Mucosa of gallbladder (tissue), 1 donor: ENCODE measurements around the gene TUBGCP6. TPM values are rescaled to one million over a fixed set of nuclear protein-coding genes. Genes with fewer than 3 reads are reported as not detected.
"Not testable (repeated sequence)": the region's sequence is repeated elsewhere in the genome, so short reads cannot be mapped to it uniquely, and the experiment has no call there.

Experiments
- DNase-seq: peaks from one replicate; pipeline ENCODE4 v3.0.0-alpha.2; 2020; ENCODE audit warnings: low spot score
- total RNA-seq: library from RNA; stranded (reverse); gene quantifications from one replicate; pipeline ENCODE4 v1.2.1, GENCODE V29; 2021
- donor health status: DM: no; HTN: no; CAD: no.

TUBGCP6 gene
- total RNA-seq, 1 donor from 2014 or later, result 64.4 TPM

DNA sequence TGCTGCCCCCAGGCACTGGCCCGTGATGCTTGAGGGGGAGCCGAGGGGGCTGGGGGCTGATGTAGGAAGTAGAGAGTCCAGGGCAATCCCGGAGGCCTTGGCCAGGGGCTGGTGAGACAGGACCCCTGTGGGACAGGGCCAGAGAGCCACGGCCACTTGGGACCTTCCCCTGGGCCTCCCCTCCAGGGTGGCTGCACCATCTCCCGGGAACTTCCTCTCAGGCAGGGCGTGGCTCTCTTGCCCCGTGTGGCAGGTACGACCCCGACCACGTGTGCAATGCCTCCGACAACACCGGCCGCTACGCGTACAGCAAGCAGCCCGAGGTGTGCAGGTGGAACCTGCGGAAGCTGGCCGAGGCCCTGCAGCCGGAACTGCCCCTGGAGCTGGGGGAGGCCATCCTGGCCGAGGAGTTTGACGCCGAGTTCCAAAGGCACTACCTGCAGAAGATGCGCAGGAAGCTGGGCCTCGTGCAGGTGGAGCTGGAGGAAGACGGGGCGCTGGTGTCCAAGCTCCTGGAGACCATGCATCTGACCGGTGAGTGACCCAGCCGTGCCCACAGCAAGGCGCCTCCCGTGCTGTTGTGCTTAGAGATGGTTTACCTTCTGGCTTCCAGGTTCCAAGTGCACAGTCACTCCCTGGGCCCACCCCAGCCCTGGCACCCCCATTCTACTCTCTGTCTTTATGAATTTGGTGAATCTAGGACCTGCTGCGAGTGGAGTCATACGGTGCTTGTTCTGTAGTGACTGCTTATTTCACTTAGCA, 34.3 kb downstream of the TUBGCP6 start:
- DNase-seq, result no peak

DNA sequence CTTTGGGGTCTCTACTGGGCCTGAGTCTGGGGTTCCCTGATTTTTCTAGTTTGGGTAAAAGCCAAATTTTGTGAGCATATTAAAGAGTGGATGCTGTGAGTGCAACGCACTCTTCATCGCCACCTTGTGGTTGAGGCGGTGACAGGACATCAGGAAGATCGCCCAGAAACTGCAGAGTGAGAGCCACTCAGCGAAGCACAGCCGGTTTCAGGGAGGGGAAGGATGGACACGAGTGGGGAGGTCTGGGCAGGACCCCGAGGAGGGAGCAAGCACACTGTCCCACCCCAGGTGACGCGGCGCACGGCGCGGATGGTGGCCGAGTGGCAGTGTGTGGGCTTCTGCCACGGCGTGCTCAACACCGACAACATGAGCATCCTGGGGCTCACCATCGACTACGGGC, 34.9 kb downstream of the TUBGCP6 start:
- DNase-seq, result peak; percentile 66

DNA sequence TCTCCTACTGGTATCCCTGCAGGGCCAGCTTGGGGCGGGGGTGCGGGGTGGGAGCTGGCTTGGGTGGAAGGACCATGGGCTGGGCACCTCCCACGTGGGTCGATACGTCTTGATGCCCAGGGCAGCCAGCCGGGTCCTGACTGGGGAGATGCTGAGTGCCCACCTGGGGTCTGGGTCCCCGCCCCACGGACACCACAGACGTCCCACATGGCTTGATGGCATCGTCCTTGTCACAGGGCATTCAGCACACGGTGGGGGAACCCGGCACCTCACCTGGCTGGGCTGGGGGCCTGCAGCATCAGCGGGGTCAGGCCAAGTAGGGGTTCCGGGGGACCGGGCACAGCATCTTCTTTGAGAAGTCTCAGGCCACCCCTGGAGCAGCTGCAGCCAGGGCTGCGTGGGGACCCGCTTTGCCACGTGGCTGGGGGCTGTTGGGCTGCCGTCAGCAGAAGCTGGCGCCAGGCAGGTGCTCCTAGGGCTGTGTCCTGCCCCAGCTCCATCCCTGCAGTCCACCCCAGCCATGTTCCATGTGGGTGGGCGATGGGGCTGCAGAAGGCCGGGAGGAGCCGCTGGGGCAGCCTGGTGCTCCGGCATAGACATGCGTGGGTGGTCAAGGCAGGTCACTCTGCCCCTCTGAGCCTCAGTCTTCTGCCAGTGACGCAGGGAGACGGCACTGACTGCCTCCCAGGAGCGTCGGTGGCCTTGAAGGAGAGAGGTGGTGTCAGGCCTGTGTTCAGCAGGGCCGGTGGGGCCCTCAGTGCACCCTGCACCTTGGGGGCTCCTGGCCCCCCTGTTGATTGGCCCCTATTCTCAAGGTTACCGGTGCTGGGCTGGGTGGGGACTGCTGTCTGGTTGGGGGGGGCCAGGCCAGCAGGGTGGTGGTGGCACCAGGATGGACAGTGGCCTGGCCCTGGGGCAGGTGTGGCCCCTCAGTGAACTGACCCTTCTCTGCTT, 35.6 kb downstream of the TUBGCP6 start:
- DNase-seq, result no peak

DNA sequence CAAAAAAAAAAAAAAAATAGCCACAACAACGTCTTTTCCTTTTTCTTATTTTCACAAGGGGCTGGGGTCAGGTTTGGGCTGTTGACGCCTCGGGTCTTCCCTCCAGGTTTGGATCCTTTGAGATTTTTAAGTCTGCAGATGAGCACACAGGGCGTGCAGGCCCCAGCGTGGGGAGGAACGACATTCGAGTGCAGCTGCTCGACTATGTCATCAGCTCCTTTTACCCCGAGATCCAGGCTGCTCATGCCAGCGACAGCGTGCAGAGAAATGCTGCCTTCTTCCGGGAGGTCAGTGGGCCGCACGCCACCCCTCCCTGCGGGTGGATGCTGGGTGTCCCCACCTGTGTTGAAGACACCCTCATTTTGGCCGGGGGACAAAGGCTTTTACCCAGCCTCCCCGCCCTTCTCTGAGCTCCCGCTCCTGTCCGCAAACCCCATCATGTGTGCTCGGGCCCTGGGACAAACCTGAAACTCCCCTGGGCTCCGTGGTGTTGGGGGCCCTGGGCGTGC, 36.3 kb downstream of the TUBGCP6 start:
- DNase-seq, result no peak

DNA sequence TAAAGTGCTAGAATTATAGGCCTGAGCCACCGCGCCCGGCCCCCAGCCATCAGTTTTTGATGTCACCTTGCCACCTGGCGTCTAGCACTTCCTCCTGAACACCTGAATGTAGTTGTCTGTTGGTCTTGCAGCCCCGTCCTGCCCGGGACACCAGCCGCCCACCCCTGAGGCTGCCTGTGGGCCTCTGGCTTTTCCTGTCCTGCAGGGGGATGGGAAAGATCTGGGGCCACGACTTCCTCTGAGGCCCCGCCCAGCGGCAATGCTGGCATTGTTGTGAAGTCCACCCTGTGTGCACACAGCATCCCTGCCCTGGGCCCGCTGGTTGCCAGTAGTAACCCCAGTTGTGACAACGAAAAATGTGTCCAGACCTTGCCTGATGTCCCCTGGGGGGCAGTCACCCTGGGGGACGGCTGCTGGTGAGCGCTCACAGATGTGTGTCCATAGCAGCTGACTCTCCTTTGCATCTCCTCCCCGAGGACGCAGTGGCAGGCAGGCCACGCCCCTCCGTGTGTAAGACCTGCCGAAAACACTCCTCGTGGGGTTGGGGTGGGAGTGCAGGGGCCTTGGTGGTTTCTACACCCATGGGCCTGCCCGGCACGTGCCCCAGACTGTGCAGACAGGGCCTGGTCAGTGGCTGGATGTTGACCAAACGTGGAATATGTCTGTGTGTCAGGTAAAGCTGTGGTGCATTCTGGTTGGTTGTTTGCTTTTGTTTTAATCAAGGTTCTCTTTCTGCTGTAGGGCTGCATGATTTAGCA, 37.3 kb downstream of the TUBGCP6 start:
- no peak for DNase-seq

GRCh38 chr22:50206599-50206998, 38.2 kb downstream of the TUBGCP6 start:
- DNase-seq, result no peak

DNA sequence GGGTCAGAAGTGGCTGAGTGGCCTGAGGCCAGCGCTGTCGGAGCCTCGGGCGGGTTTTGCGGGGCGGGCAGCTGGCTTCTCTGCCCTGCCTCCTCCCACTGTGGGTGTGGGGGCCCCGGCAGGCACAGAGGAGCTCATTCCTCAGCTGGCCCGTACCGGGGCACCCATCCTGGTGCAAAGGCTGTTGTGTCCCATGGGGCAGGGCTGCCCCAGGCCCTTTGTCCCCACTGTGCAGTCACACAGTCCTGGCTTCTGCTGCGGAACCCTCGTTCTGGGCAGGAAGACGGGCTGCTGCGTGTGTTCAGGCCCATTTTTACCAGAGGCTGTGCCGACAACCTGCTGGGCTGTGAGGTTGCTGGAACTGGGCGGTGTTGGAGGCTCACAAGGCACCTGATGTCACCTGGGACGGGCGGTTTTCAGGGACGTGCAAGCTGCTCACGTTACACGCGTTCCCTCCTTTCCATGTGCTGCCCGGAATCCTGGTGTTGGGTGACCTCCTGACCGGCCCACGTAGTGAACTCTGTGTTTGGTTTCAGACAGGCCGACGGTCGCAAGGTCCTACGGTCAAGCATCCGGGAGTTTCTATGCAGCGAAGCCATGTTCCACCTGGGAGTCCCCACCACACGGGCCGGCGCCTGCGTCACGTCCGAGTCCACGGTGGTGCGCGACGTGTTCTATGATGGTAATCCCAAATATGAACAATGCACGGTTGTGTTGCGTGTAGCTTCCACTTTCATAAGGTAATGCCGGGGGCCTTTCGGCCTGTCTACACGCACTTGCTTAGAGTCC, 38.8 kb downstream of the TUBGCP6 start:
- no peak for DNase-seq

DNA sequence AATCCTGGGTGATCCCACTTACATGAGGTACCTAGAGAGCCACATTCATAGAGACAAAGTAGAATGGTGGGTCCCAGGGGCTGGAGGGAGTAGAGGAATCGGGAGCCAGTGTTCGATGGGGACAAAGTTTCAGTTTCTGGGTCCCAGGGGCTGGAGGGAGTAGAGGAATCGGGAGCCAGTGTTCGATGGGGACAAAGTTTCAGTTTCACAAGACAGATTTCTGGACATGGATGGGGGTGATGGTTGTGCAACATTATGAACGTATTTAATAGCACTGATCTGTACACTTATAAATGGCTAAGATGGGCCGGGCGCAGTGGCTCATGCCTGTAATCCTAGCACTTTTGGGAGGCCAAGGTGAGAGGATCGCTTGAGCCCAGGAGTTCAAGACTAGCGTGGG, 39.8 kb downstream of the TUBGCP6 start:
- DNase-seq, result not testable (repeated sequence)

DNA sequence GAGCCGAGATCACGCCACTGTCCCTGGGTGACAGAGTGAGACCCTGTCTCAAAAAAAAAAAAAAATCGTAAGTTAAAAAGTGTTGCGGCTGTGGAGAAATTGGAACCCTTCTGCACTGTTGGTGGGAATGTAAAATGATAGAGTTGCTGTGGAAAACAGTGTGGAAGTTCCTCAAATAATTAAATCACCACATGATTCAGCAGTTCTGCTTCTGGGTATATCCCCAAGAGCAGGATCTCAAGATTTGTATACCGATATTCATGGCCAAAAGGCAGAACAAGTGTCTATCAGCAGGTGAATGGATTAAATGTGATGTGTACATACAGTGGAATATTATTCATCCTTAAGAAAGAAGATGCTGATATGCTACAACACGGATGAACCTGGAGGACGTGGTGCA, 40.3 kb downstream of the TUBGCP6 start:
- DNase-seq, result no peak

DNA sequence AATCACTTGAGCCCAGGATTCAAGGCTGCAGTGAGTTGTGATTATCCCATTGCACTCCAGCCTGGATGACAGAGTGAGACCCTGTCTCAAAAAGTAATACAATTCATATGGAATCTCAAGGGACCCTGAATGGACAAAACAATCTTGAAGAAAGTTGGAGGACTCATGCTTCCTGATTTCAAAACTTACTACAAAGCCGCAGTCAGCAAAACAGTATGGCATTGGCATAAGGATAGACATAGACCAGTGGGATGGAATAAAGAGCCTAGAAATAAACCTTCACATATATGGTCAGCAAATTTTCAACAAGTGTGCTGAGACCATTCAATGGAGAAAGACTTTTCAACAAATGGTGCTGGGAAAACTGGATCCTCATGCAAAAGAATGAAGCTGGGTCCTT, 41.5 kb downstream of the TUBGCP6 start:
- no peak for DNase-seq

GRCh38 chr22:50202130-50202666, 42.6 kb downstream of the TUBGCP6 start:
- no peak for DNase-seq

- no peak for DNase-seq
These were observed 43.4 kb downstream of the TUBGCP6 start for GRCh38 chr22:50201191-50202129.

DNA sequence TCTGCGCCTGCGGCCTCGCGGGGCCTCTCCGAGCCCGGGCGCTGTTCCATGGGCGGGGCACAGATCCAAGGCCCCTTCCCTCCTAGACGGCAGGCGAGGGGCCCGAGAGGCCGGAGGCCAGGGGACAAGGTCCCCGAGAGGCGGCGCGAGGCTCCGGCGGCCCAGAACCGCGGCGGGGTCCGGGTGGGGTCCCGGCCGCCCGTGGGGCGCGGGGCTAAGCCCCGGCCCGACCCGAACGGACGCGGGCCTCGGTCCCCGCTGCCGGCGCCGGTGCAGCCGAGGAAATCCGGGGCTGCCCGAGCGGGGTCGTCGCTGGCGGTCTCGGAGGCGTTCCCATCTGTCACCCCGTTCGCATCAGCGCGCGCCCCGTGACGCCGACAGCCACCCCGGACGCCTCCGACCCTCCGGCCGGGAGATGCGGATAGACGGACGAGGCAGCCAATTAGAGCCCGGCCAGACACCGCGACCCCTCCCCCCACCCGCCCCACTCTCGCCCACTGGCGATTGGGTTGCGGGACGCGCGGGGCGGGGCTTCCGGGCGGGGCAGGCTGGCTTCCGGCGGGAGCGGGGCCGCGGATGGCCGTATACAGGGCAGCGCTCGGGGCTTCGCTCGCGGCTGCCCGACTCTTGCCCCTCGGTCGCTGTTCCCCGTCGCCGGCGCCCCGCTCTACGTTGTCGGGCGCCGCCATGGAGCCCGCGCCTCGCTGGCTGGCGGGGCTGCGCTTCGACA, 44.2 kb downstream of the TUBGCP6 start, which contains the start of gene SELENOO:
Gene SELENOO (plus strand): TSS at position 551 of the 730 bp plus-strand sequence. CDS start 26 bp downstream, at position 577.
- DNase-seq, result peak; percentile 90

DNA sequence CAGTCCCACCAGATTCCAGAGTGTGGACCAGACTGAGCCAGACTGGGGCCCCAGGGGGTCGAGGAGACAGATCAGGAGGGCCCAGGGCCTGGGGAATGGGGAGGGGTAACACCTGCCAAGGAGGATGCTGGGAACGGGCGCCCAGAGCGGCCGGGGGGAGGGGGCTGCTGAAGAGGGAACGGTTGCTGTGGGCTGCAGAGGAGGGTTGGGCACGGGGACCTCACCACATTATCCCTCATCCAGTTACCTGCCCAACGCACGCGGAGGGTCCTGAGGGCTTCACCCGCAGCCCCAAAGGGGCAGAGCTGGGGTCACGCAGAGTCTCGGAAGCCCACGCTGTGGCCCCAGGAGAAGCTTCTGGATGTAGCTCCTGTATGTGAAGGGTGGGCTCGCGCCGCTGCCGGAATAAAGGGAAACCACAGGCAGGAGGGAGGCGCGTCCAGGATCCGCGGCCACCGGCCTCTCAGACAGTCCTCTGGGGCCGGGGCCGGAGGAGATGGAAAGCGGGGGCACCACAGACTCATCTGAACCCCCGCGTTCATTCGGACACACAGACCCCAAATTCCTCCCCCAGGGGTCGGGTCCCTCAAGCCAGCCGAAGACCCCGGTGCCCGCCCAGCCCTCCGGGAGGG, 44.9 kb downstream of the TUBGCP6 start:
- DNase-seq, result no peak

- no peak for DNase-seq
These were observed 45.5 kb downstream of the TUBGCP6 start for GRCh38 chr22:50199251-50199721.

GRCh38 chr22:50198624-50199017, 46.2 kb downstream of the TUBGCP6 start:
- DNase-seq, result no peak

DNA sequence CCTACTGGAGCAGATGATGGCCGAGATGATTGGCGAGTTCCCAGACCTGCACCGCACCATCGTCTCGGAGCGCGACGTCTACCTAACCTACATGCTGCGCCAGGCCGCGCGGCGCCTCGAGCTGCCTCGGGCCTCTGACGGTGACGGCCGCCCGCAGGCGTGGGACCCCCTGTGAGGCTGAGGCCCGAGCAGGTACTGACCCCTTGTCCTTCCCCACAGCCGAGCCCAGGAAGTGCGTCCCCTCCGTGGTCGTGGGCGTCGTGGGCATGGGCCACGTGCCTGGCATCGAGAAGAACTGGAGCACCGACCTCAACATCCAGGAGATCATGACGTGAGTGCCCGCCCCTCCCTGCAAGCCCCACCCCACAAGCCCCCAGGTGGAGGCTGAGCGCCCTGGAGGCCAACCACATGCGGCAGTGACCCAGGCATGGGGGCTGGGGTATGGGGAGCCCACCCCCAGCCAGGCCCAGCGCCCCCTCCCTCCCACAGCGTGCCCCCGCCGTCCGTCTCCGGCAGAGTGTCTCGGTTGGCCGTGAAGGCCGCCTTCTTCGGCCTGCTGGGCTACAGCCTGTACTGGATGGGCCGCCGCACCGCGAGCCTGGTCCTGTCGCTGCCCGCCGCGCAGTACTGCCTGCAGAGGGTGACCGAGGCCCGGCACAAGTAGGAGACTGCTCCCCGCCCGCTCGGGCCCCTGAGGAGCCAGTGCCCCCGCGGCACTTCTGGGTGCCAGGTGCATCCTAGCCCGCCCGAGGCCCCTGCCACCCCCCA, 46.8 kb downstream of the TUBGCP6 start:
- DNase-seq, result no peak
